HepG2 (cell line): ENCODE results near the gene SERPINB6. TPM values are rescaled to one million over a fixed set of nuclear protein-coding genes. Genes with fewer than 3 reads are reported as not detected.

Experiments used
- KAT2B ChIP-seq: fragments of 150-350 bp; IDR thresholded peaks from 2 replicates; pipeline ENCODE4 v1.6.1; 2014; ENCODE audit warnings: low read depth, low read length, borderline replicate concordance
- KDM3A ChIP-seq: IDR thresholded peaks from 2 replicates; pipeline ENCODE4 v1.6.1; 2018; ENCODE audit warnings: low read depth, missing compliant biosample characterization
- MAF1 ChIP-seq: sonication (generic); formaldehyde crosslinking; IDR thresholded peaks from 2 replicates; pipeline ENCODE4 v1.5.0; 2020; ENCODE audit warnings: missing genetic modification reagents, borderline replicate concordance
- MEIS1 ChIP-seq: sonication (generic); formaldehyde crosslinking; IDR thresholded peaks from 2 replicates; pipeline ENCODE4 v1.9.0; 2021; ENCODE audit warnings: mild to moderate bottlenecking, missing genetic modification reagents, moderate library complexity, borderline replicate concordance
- NAIF1 ChIP-seq: sonication (generic); formaldehyde crosslinking; IDR thresholded peaks from 2 replicates; pipeline ENCODE4 v1.5.0; 2020; ENCODE audit warnings: mild to moderate bottlenecking, missing genetic modification reagents, borderline replicate concordance
- NONO ChIP-seq, 2 experiments: fragments of 450-650 bp in 1 of 2; sonication (generic) in 1 of 2; formaldehyde crosslinking in 1 of 2; IDR thresholded peaks in 1 of 2; conservative IDR thresholded peaks in 1 of 2; 2 replicates each; pipeline versions ENCODE4 v1.6.1 to v1.8.0; 2017 to 2022; ENCODE audit warnings: mild to moderate bottlenecking in 1 of 2, missing genetic modification reagents in 1 of 2, moderate library complexity in 1 of 2
- RCOR2 ChIP-seq: IDR thresholded peaks from 2 replicates; pipeline ENCODE4 v1.6.1; 2016; ENCODE audit warnings: missing biosample characterization, missing genetic modification reagents
- SP5 ChIP-seq: IDR thresholded peaks from 2 replicates; pipeline ENCODE4 v1.6.1; 2016; ENCODE audit warnings: low read depth, borderline replicate concordance
- SYNCRIP ChIP-seq: fragments of 200-400 bp; formaldehyde crosslinking; IDR thresholded peaks from 2 replicates; pipeline ENCODE4 v1.6.1; 2018; ENCODE audit warnings: mild to moderate bottlenecking, low read depth, low read length; ENCODE audit not compliant: insufficient read depth
- TCF7 ChIP-seq: sonication (generic); IDR thresholded peaks from 2 replicates; pipeline ENCODE4 v1.6.1; 2016; ENCODE audit warnings: antibody characterized with exemption, low read depth
- THYN1 ChIP-seq: sonication (generic); formaldehyde crosslinking; IDR thresholded peaks from 2 replicates; pipeline ENCODE4 v1.8.1; 2023; ENCODE audit warnings: low read depth, mild to moderate bottlenecking, moderate library complexity, missing genetic modification reagents, borderline replicate concordance
- U2AF2 ChIP-seq: fragments of 200-400 bp; formaldehyde crosslinking; IDR thresholded peaks from 2 replicates; pipeline ENCODE4 v1.6.1; 2017; ENCODE audit warnings: low read depth, mild to moderate bottlenecking, low read length
- ZNF143 ChIP-seq: sonication (generic); formaldehyde crosslinking; IDR thresholded peaks from 2 replicates; pipeline ENCODE4 v1.4.0; 2020; ENCODE audit warnings: missing genetic modification reagents
- ZNF251 ChIP-seq: sonication (generic); formaldehyde crosslinking; IDR thresholded peaks from 2 replicates; pipeline ENCODE4 v1.9.0; 2021; ENCODE audit warnings: mild to moderate bottlenecking, missing genetic modification reagents
- ZNF331 ChIP-seq: sonication (generic); formaldehyde crosslinking; IDR thresholded peaks from 2 replicates; pipeline ENCODE4 v1.4.0; 2020; ENCODE audit warnings: missing genetic modification reagents
- polyA plus RNA-seq, 8 experiments: library from polyadenylated mRNA; depleted of rRNA in 3 of 8; stranded (reverse) in 7 of 8; unstranded in 1 of 8; fragments of >200 nt; fragmentation: Illumina TruSeq in 4 of 8; extraction: Trizol in 4 of 8; gene quantifications; 2 replicates each; pipeline versions ENCODE4 v1.2.1 to v1.2.3, GENCODE V29; 2011 to 2016; ENCODE audit warnings: low read depth in 4 of 8, missing spikeins in 1 of 8, mixed read lengths in 1 of 8; ENCODE audit not compliant: insufficient read depth in 1 of 8
- total RNA-seq, 5 experiments: library from RNA; depleted of rRNA; stranded (reverse); fragments of >200 nt; fragmentation: Illumina TruSeq; extraction: Trizol; gene quantifications; 2 replicates each; pipeline ENCODE4 v1.2.3, GENCODE V29; 2016; ENCODE audit warnings: low read depth in 1 of 5
- TF ChIP-seq, protein P1 (sequence below): sonication (generic); formaldehyde crosslinking; IDR thresholded peaks from 2 replicates; pipeline ENCODE4 v1.4.0; 2020; ENCODE audit warnings: missing genetic modification reagents
- TF ChIP-seq, protein P2 (sequence below): sonication (generic); formaldehyde crosslinking; IDR thresholded peaks from 2 replicates; pipeline ENCODE4 v1.5.1; 2020; ENCODE audit warnings: mild to moderate bottlenecking, missing genetic modification reagents, moderate library complexity
- TF ChIP-seq, protein P3 (sequence below): IDR thresholded peaks from 2 replicates; pipeline ENCODE4 v1.6.1; 2016; ENCODE audit warnings: mild to moderate bottlenecking, missing biosample characterization, missing genetic modification reagents
- TF ChIP-seq, protein P4 (sequence below): sonication (generic); formaldehyde crosslinking; IDR thresholded peaks from 2 replicates; pipeline ENCODE4 v1.8.0; 2022; ENCODE audit warnings: missing genetic modification reagents, mild to moderate bottlenecking, inconsistent platforms, borderline replicate concordance
- TF ChIP-seq, protein P5 (sequence below): sonication (generic); formaldehyde crosslinking; IDR thresholded peaks from 2 replicates; pipeline ENCODE4 v1.4.0; 2020; ENCODE audit warnings: mild to moderate bottlenecking, missing genetic modification reagents, borderline replicate concordance

SERPINB6 gene
- total and polyA plus RNA-seq, 2 of the 13 experiments (the other 11 are each of a cell fraction or from before 2014, with no cell fraction given) = 38.2 to 61.3 TPM

DNA sequence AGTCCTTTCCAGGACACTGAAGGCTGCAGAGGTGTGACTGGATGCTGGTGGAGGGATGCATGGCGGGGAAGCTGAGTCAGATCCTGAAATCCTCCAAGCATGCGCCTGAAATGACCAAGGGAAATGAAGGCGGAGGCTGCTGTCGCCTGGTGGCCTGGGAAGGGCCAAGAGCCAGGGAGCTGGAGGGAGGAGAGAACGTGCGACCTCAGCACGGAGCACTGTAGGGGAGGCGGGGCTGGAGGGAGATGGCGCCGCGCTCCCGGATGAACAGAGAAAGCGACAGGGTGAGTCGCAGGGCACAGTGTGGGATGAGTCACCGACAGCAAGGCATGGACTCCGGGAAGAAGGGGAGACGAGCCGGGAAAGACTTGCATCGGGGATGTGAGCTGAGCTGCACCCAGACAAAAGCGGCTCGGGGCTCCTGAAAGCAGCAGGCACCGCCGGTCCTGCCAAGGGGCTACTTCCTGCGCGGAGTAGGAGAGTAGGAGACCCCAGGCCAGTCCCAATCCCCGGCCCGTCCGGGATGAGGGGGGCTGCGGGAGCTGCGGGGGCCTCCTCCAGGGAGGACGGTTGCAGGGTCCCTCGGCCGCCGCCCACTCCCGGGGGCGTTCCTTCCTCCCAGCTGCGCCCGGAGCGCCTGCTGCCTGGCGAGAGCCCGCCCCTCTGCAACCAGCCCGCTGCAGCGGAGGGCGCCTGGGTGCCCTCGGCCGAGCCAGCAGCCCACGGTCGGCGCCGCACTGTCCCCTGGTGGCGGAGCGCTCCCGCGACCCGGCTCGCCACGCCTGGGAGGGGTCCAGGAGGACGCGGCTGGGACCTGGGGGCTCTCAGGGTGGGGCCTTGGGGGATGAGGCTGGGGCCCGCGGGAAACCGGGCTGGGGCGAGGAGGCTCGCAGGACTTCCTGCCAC is 17.3 kb upstream of the SERPINB6 start (continued):
- TF ChIP-seq SYNCRIP (no peak), U2AF2 (no peak), TCF7 (0 out of 2 replicates have a peak, but pooled peaks have one; percentile 9), RCOR2 (CRISPR knock-in tag) (peak; percentile 83; the same call in 1 of the 2 replicates), THYN1 (CRISPR knock-in tag) (peak; percentile 98; the same call in 1 of the 2 replicates), MEIS1 (CRISPR knock-in tag) (peak; percentile 88), ZNF331 (CRISPR knock-in tag) (peak; percentile 75; the same call in 1 of the 2 replicates), ZNF251 (CRISPR knock-in tag) (peak; percentile 42; the same call in 1 of the 2 replicates), NAIF1 (CRISPR knock-in tag) (no peak; the same call in 1 of the 2 replicates), SP5 (CRISPR knock-in tag) (peak; percentile 88), MAF1 (CRISPR knock-in tag) (peak; percentile 65; the same call in 1 of the 2 replicates), NONO (IDR thresholded peaks at IDR 0.05) (no peak), NONO (CRISPR knock-in tag; conservative IDR thresholded peaks at IDR 0.05) (peak; percentile 97), KAT2B (no peak), KDM3A (peak; percentile 70), ZNF143 (CRISPR knock-in tag) (peak; percentile 51)
- TF ChIP-seq, protein P1, sequence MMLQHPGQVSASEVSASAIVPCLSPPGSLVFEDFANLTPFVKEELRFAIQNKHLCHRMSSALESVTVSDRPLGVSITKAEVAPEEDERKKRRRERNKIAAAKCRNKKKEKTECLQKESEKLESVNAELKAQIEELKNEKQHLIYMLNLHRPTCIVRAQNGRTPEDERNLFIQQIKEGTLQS = peak; percentile 82
- TF ChIP-seq, protein P2, sequence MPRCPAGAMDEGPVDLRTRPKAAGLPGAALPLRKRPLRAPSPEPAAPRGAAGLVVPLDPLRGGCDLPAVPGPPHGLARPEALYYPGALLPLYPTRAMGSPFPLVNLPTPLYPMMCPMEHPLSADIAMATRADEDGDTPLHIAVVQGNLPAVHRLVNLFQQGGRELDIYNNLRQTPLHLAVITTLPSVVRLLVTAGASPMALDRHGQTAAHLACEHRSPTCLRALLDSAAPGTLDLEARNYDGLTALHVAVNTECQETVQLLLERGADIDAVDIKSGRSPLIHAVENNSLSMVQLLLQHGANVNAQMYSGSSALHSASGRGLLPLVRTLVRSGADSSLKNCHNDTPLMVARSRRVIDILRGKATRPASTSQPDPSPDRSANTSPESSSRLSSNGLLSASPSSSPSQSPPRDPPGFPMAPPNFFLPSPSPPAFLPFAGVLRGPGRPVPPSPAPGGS (CRISPR knock-in tag) = peak; percentile 47; the same call in 1 of the 2 replicates
- TF ChIP-seq, protein P3, sequence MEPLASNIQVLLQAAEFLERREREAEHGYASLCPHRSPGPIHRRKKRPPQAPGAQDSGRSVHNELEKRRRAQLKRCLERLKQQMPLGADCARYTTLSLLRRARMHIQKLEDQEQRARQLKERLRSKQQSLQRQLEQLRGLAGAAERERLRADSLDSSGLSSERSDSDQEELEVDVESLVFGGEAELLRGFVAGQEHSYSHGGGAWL = peak; percentile 69
- TF ChIP-seq, protein P4, sequence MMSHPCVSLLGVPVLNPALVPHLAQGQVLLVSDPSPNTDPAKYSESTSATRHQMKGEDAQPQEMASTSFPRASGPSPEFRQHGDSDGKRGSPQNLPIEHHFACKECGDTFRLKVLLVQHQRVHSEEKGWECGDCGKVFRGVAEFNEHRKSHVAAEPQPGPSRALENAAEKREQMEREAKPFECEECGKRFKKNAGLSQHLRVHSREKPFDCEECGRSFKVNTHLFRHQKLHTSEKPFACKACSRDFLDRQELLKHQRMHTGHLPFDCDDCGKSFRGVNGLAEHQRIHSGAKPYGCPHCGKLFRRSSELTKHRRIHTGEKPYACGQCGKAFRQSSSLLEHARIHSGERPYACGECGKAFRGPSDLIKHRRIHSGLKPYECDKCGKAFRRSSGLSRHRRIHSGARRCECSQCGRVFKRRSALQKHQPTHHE = peak; percentile 98; the same call in 1 of the 2 replicates
- TF ChIP-seq, protein P5, sequence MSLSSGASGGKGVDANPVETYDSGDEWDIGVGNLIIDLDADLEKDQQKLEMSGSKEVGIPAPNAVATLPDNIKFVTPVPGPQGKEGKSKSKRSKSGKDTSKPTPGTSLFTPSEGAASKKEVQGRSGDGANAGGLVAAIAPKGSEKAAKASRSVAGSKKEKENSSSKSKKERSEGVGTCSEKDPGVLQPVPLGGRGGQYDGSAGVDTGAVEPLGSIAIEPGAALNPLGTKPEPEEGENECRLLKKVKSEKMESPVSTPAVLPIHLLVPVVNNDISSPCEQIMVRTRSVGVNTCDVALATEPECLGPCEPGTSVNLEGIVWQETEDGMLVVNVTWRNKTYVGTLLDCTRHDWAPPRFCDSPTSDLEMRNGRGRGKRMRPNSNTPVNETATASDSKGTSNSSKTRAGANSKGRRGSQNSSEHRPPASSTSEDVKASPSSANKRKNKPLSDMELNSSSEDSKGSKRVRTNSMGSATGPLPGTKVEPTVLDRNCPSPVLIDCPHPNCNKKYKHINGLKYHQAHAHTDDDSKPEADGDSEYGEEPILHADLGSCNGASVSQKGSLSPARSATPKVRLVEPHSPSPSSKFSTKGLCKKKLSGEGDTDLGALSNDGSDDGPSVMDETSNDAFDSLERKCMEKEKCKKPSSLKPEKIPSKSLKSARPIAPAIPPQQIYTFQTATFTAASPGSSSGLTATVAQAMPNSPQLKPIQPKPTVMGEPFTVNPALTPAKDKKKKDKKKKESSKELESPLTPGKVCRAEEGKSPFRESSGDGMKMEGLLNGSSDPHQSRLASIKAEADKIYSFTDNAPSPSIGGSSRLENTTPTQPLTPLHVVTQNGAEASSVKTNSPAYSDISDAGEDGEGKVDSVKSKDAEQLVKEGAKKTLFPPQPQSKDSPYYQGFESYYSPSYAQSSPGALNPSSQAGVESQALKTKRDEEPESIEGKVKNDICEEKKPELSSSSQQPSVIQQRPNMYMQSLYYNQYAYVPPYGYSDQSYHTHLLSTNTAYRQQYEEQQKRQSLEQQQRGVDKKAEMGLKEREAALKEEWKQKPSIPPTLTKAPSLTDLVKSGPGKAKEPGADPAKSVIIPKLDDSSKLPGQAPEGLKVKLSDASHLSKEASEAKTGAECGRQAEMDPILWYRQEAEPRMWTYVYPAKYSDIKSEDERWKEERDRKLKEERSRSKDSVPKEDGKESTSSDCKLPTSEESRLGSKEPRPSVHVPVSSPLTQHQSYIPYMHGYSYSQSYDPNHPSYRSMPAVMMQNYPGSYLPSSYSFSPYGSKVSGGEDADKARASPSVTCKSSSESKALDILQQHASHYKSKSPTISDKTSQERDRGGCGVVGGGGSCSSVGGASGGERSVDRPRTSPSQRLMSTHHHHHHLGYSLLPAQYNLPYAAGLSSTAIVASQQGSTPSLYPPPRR (CRISPR knock-in tag) = peak; percentile 63; the same call in 1 of the 2 replicates
